ENCODE measurements around the gene IQSEC3. TPM values are rescaled to one million over a fixed set of nuclear protein-coding genes. Genes with fewer than 3 reads are reported as not detected.

IQSEC3 gene
- total RNA-seq, 1 donor = 0.36 TPM

- Histone ChIP-seq H3K4me3 (ENCODE audit: insufficient read depth, low read length) (no peak overlapping the region), H3K9me3 (ENCODE audit: low read depth, low read length) (no peaks in the 10 kb centered on the region), H3K4me2 (ENCODE audit: insufficient read depth, low read length) (no peak overlapping the region), H3K27ac (ENCODE audit: low read depth, low read length) (no peak overlapping the region), H4K20me1 (ENCODE audit: insufficient read depth, low read length) (no peaks in the 10 kb centered on the region), H3K4me1 (ENCODE audit: insufficient read depth, low read length) (no peaks in the 10 kb centered on the region), H2AFZ (ENCODE audit: low read length) (no peak overlapping the region), H3K79me2 (ENCODE audit: insufficient read depth, low read length) (no peaks in the 10 kb centered on the region), H3K27me3 (ENCODE audit: insufficient read depth, low read length) (peaks cover 49% of the 10 kb centered on the region), H3K36me3 (ENCODE audit: insufficient read depth, low read length) (no peaks in the 10 kb centered on the region)
- TF ChIP-seq CTCF (IDR thresholded peaks at IDR 0.05; ENCODE audit: extremely low read depth, low read depth, low read length) = no peak
- DNase-seq (ENCODE audit: insufficient read length, low spot score, missing footprints) = no peak
These were observed 42.9 kb downstream of the IQSEC3 start for GRCh38 chr12:109446-109845.

- Histone ChIP-seq H2AFZ (ENCODE audit: low read length) (no peak overlapping the region), H3K79me2 (ENCODE audit: insufficient read depth, low read length) (no peaks in the 10 kb centered on the region), H3K4me3 (ENCODE audit: insufficient read depth, low read length) (no peak overlapping the region), H4K20me1 (ENCODE audit: insufficient read depth, low read length) (no peaks in the 10 kb centered on the region), H3K4me1 (ENCODE audit: insufficient read depth, low read length) (no peaks in the 10 kb centered on the region), H3K4me2 (ENCODE audit: insufficient read depth, low read length) (no peak overlapping the region), H3K27ac (ENCODE audit: low read depth, low read length) (no peak overlapping the region), H3K27me3 (ENCODE audit: insufficient read depth, low read length) (peaks cover 47% of the 10 kb centered on the region), H3K9me3 (ENCODE audit: low read depth, low read length) (no peaks in the 10 kb centered on the region), H3K36me3 (ENCODE audit: insufficient read depth, low read length) (no peaks in the 10 kb centered on the region)
- DNase-seq (ENCODE audit: insufficient read length, low spot score, missing footprints) = no peak
- no peak for TF ChIP-seq CTCF (IDR thresholded peaks at IDR 0.05; ENCODE audit: extremely low read depth, low read depth, low read length)
These were observed 43.3 kb downstream of the IQSEC3 start for GRCh38 chr12:109872-110271.

- Histone ChIP-seq H4K20me1 (ENCODE audit: insufficient read depth, low read length) (no peaks in the 10 kb centered on the region), H3K9me3 (ENCODE audit: low read depth, low read length) (no peaks in the 10 kb centered on the region), H3K27ac (ENCODE audit: low read depth, low read length) (no peak overlapping the region), H3K79me2 (ENCODE audit: insufficient read depth, low read length) (no peaks in the 10 kb centered on the region), H3K36me3 (ENCODE audit: insufficient read depth, low read length) (no peaks in the 10 kb centered on the region), H3K4me2 (ENCODE audit: insufficient read depth, low read length) (no peak overlapping the region), H3K4me3 (ENCODE audit: insufficient read depth, low read length) (no peak overlapping the region), H3K4me1 (ENCODE audit: insufficient read depth, low read length) (no peaks in the 10 kb centered on the region), H2AFZ (ENCODE audit: low read length) (no peak overlapping the region), H3K27me3 (ENCODE audit: insufficient read depth, low read length) (peaks cover 40% of the 10 kb centered on the region)
- no peak for DNase-seq (ENCODE audit: insufficient read length, low spot score, missing footprints)
- TF ChIP-seq CTCF (IDR thresholded peaks at IDR 0.05; ENCODE audit: extremely low read depth, low read depth, low read length) = no peak
These were observed 45.3 kb downstream of the IQSEC3 start for GRCh38 chr12:111699-112493.

GRCh38 chr12:113347-113746 lies 46.8 kb downstream of the IQSEC3 start:
- no peak overlapping the region for H2AFZ ChIP-seq (ENCODE audit: low read length)
- H3K27me3 ChIP-seq (ENCODE audit: insufficient read depth, low read length) = peaks cover 47% of the 10 kb centered on the region
- no peaks in the 10 kb centered on the region for H3K79me2 ChIP-seq (ENCODE audit: insufficient read depth, low read length)
- DNase-seq (ENCODE audit: insufficient read length, low spot score, missing footprints) = no peak
- H3K4me3 ChIP-seq (ENCODE audit: insufficient read depth, low read length) = no peak overlapping the region
- TF ChIP-seq CTCF (IDR thresholded peaks at IDR 0.05; ENCODE audit: extremely low read depth, low read depth, low read length) = no peak
- H3K36me3 ChIP-seq (ENCODE audit: insufficient read depth, low read length) = no peaks in the 10 kb centered on the region
- no peak overlapping the region for H3K4me2 ChIP-seq (ENCODE audit: insufficient read depth, low read length)
- H3K9me3 ChIP-seq (ENCODE audit: low read depth, low read length) = no peaks in the 10 kb centered on the region
- no peaks in the 10 kb centered on the region for H4K20me1 ChIP-seq (ENCODE audit: insufficient read depth, low read length)
- H3K27ac ChIP-seq (ENCODE audit: low read depth, low read length) = no peak overlapping the region
- H3K4me1 ChIP-seq (ENCODE audit: insufficient read depth, low read length) = no peaks in the 10 kb centered on the region

Measured in osteoblast (primary cell).